HG03432 (cell line): ENCODE data around the gene RPL18A.

Experiments
- ATAC-seq: cut with Tn5 transposase; IDR thresholded peaks from one replicate; pipeline ENCODE4 v1.9.1; 2021; ENCODE audit warnings: mild to moderate bottlenecking, moderate library complexity; ENCODE audit not compliant: unreplicated experiment

The RPL18A gene

GRCh38 chr19:17841810-17842662 is 17.7 kb upstream of the RPL18A start:
- no peak for ATAC-seq

- no peak for ATAC-seq
Observed at GRCh38 chr19:17842663-17843291, 16.9 kb upstream of the RPL18A start.

DNA sequence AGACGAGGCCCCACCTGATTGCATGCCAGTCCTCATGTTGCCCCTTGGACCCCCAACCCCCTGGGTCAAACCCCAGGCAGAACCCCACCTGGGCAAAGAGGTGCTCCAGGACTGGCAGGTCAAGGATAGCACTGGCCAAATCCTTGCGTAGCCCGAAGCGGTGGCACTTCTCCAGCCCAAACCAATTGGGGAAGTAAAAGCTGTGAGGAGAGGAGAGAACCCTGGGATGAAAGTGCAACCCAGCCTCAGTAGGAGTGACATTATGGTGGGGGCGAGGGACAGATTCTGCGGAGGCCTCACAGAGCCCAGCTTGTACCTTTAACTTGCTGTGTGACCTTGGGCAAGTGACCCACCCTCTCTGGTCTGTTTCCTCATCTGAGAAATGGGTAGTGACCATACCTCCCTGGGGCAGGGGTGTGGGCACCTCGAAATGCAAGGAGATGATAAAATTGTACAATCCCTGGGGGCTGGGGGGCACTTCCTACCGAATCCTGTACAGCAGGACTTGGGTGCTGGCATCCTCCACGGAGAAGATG is 16.4 kb upstream of the RPL18A start:
- no peak for ATAC-seq

DNA sequence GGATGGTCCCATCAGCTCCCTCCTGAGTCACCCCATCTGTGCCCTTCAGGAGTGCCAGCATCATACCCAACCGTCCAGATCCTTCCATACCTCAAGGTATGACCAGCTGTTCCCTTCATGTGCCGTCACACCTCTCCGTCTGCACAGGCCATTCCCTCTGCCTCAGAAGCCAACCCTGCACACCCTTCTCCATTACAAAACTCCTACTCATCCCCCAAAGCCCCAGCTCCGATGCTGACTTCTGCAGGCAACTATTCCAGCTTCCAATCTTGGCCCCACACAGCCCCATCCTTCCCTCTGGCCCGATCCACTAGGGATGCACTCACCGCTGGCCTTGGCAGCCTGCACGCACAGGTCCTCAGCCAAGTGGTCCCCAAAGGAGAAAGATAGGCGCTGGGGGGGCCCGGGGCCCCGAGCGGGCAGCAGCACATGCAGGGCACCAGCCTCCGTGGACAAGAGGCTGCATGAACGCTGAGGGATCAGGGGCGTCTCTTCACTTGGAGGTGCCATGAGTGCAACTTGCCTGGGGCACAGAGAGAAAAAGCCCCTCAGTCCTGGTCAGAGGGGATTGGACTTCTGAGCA is 15.7 kb upstream of the RPL18A start:
- ATAC-seq, result no peak

- ATAC-seq, result no peak
Observed at GRCh38 chr19:17846146-17846545, 13.6 kb upstream of the RPL18A start.

DNA sequence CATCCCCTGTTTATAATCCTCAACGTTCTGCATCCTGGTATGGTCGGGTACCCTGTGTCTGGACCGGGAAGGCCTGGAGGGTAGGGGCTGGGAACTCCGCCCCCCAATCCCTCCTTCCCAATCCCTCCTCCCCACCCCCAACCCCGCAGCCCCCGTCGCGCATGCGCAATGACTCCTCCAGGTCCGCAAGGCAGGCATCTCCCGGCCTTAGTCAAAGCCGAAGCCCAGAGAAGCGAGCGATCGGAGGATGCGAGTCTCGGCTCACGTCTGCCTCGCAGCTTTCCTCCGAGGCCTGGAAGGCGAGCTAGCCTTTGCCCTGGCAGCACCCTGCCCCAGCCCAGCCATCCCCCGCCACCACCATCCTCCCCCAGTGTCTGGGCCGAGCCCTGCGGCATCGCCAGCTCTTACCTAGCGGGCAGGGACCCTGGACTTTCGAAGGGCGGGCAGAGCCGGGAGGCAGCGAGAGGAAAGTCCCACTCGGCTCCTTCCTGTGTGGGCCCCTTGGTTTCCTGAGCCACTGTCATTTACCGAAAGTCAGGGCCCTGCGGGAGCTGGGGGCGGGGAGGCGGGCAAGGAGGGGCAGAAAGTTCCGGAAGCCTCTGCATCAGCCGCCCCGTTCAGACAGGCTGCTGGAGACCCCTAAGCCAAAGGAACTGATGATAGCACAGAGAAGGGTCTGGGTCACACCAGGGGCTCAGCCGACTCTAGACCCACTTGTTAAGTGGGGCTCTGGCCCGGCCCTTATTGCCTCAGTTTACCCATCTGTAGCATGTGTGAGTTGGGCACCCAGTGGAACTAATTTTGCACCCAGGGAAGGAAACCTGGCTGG is 12.0 kb upstream of the RPL18A start, which contains the start of gene JAK3:
Gene JAK3, minus strand, starts transcription at position 445 of the 829 bp plus-strand sequence. CDS start 3,565 bp downstream, outside the sequence.
- peak; percentile 61 for ATAC-seq

DNA sequence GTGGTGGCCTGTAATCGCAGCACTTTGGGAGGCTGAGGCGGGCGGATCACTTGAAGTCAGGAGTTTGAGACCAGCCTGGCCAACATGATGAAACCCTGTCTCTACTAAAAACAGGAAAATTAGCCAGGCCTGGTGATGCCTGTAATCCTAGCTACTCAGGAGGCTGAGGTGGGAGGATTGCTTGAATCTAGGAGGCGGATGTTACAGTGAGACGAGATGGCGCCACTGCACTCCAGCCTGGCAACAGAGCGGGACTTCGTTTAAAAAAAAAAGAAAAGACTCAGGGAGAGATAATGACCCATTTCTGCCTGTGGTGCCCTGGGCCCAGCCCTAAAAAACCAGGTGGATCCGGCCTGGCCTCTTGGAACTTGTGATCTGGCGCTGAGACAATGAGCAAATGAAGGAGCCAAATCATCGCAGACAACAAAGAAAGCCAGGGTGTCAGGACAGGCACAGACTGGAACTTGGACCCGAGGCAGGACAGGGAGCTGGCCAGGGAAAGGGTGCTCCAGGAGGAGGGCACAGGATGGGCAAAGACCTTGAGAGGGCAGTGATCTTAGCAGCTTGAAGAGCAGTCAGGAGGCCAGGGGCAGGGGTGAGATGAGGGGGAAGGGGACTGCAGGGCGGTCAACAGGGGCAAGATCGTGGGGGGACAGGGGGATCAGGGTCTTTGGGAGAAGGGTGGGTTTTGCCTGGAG is 11.0 kb upstream of the RPL18A start:
- ATAC-seq, result no peak

GRCh38 chr19:17854061-17854460 is 5.6 kb upstream of the RPL18A start:
- no peak for ATAC-seq

- no peak for ATAC-seq
Observed at GRCh38 chr19:17855280-17856152, 4.2 kb upstream of the RPL18A start.

DNA sequence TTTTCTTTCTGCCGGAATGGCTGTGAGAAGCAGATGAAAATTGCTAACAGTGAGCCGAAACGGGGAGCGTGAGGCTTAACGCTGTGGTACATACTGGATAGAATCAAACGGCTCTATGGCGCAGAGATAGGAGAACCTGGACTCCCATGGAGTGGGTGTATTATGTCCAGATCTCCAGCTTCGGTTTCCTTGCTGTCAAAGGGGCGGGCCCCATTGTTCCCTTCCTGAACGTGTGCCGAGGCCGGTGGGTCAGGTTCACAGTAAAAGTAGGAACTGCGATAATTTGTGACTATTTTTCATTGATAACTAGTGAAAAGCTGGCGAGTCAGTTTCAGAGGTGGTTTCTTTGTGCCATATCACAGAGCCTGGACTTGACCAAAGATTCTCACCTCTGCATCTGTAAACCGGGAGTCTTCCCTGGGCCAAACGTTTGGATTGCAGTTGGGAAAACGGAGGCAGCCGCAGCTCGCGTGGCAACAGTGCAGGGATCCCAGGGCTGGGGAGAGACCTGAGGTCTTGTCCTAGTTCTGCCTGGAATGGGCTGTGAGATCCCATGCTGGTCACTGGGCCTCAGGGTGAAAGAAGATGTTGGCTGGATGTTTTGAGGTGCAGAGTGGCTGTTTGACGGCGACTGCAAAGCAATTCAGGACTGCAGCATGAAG is 752 bp downstream of the RPL18A start:
- no peak for ATAC-seq

GRCh38 chr19:17860993-17861360 is 1.3 kb downstream of the RPL18A start:
- ATAC-seq, result no peak

GRCh38 chr19:17861542-17862402 is 2.1 kb downstream of the RPL18A start:
- no peak for ATAC-seq

DNA sequence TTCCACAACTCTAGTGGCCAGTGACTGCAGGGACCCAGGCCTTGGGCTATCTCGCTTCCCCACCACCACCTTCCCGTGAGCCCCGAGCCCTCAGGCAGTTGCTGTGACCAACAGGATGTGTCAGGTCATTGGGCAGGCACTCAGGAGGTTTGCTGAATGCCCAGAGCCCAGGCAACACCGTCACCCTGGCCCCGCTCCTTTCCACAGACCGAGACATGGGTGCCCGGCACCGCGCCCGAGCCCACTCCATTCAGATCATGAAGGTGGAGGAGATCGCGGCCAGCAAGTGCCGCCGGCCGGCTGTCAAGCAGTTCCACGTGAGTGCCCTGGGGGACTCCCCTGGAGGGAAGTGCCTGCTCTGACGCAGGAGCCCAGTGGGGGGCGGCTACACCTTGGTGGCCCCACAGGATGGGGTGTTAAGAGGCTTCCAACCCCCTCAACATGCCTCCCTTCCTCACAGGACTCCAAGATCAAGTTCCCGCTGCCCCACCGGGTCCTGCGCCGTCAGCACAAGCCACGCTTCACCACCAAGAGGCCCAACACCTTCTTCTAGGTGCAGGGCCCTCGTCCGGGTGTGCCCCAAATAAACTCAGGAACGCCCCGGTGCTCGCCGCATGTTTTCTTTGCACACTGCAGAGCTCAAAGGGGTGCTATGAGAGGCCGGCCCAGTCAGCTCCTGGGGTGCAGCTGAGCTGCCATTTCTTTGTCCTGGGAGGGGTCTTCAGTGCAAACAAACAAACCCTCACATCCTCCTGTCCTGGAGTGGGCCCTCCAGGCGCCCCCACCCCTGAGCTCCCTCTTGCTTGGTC is 3.2 kb downstream of the RPL18A start:
- no peak for ATAC-seq

- ATAC-seq, result no peak
Observed at GRCh38 chr19:17863520-17864182, 3.9 kb downstream of the RPL18A start.

GRCh38 chr19:17865364-17866311 is 5.9 kb downstream of the RPL18A start:
- ATAC-seq, result no peak
